GM19372 (cell line): ENCODE measurements around the gene ESRP2.

Source experiments
- ATAC-seq: cut with Tn5 transposase; IDR thresholded peaks from one replicate; pipeline ENCODE4 v1.9.1; 2021; ENCODE audit warnings: mild to moderate bottlenecking, low read depth, moderate library complexity; ENCODE audit not compliant: unreplicated experiment

ESRP2 gene

GRCh38 chr16:68227183-68227793 is 8.6 kb downstream of the ESRP2 start:
- no peak for ATAC-seq

DNA sequence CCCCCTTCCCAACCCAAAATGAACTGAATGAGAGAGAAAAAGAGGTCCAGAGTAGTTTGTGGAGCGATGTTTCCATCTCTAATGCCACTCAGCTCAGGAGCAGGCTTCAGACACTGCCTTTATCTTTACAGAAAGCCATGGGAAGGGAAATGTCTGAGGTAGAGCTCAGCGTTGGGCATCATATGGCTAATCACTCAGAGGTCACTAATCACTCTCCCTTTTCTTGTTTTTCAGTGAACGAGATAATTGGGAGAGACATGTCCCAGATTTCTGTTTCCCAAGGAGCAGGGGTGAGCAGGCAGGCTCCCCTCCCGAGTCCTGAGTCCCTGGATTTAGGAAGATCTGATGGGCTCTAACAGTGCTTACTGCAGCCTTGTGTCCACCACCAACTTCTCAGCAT is 9.8 kb downstream of the ESRP2 start:
- ATAC-seq, result no peak

GRCh38 chr16:68223072-68223471 is 12.9 kb downstream of the ESRP2 start:
- no peak for ATAC-seq

- ATAC-seq, result no peak
These were observed 16.1 kb downstream of the ESRP2 start for GRCh38 chr16:68219725-68220351.

- no peak for ATAC-seq
These were observed 18.4 kb downstream of the ESRP2 start for GRCh38 chr16:68217506-68217905.

GRCh38 chr16:68216240-68216639 is 19.7 kb downstream of the ESRP2 start:
- no peak for ATAC-seq

DNA sequence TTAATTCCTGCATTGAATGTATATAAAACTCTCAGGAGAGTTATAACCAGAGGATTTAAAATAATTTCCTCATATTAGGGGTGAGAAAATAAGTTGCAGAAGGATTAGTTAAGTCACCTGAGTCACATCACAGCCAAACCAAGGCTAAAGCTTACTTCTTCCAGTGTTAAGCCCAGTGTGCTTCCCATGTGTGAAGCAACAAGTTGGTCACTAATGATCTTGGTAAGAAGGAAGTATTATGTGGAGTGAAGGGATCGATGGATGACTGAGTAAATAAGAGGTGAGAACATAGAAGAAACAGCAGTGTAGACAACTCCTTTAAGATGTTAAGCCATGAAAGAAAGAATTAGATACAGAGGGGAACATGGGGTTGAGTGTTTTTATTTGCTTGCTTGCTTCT is 20.6 kb downstream of the ESRP2 start:
- no peak for ATAC-seq

GRCh38 chr16:68214726-68215125 is 21.2 kb downstream of the ESRP2 start:
- no peak for ATAC-seq

DNA sequence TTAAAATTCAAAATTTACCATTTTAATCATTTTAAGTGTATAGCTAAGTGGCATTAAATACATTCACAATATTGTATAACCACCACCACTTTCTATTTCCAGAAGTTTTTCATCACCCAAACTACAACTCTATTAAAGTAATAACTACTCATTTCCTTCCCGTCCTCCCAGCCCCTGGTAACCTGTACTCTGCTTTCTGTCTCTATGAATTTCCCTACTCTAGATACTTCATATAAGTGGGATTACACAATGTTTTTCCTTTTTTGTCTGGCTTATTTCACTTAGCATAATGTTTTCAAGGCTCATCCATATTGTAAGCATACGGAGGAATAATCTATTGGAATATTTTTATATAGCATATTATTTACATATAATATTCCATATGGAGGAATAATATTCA is 29.7 kb downstream of the ESRP2 start:
- no peak for ATAC-seq

GRCh38 chr16:68202091-68202519 is 33.8 kb downstream of the ESRP2 start:
- no peak for ATAC-seq

DNA sequence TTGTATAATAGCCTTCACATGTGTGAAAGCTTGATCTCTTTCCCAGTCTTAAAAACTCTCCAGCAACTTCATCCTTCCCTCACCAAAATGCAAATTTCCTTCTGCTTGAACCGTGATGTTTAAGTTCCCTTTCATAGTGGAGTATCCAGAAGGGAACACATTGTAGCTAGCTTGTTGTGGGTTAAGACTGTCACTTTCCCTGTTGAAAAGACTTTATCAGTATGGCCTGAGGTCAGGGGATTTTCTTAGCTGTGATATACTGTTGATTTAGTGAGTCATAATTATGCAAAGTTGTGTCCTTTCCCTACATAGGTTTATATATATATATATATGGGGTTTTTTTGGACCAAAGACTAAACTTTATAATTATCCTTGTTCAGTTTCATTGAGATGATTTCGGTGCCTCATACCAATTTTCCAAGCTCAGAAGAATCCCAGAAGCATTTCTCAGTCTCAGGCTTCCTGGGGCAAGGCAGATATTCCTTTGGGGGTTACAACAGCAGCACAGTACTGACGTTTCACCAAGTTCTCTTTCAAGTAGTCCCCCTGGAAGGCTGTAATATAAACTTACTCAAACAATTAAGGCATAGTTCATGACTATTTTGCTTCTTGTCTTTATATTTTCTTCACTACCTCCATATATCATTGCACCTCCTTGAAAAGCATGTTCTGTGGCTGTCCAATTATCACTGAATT is 35.7 kb downstream of the ESRP2 start:
- ATAC-seq, result no peak

DNA sequence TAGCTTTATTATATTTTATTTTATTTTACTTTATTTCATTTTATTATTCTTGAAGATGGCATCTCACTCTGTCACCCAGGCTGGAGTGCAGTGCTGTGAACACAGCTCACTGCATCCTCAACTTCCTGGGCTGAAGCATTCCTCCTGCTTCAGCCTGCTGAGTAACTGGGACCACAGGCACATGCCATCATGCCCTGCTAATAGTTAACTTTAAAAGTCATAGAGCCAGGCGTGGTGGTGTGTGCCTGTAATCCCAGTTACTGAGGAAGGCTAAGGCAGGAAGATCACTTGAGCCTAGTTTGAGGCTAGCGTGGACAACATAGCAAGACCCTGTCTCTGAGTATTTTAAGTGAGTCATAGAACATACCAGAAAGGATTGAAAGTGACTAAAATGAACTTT is 38.7 kb downstream of the ESRP2 start:
- ATAC-seq, result no peak

GRCh38 chr16:68194251-68194650 is 41.7 kb downstream of the ESRP2 start:
- ATAC-seq, result no peak

DNA sequence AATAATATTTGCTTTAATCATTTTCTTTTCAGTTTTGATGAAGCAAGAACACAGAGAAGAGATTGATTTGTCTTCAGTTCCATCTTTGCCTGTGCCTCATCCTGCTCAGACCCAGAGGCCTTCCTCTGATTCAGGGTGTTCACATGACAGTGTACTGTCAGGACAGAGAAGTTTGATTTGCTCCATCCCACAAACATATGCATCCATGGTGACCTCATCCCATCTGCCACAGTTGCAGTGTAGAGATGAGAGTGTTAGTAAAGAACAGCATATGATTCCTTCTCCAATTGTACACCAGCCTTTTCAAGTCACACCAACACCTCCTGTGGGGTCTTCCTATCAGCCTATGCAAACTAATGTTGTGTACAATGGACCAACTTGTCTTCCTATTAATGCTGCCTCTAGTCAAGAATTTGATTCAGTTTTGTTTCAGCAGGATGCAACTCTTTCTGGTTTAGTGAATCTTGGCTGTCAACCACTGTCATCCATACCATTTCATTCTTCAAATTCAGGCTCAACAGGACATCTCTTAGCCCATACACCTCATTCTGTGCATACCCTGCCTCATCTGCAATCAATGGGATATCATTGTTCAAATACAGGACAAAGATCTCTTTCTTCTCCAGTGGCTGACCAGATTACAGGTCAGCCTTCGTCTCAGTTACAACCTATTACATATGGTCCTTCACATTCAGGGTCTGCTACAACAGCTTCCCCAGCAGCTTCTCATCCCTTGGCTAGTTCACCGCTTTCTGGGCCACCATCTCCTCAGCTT is 45.0 kb downstream of the ESRP2 start:
- no peak for ATAC-seq

DNA sequence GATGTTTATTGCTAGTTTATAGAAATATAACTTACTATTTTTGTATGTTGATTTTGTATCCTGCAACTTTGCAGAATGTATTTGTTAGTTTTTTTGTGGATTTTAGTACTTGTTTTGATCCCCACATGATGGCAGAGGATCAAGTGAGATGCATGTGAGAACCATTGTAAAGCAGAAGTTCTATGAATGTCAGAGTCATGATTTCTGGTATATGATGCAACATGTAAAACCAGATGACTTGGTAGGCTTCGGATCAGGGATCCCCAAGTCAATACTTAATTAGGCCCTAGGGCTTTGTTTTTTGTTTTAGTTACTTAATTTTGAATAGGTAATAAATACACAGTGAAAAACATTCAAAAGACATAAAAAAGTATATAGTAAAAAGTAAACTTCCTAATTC is 45.8 kb downstream of the ESRP2 start:
- no peak for ATAC-seq

GRCh38 chr16:68188170-68188569 is 47.8 kb downstream of the ESRP2 start:
- ATAC-seq, result no peak

DNA sequence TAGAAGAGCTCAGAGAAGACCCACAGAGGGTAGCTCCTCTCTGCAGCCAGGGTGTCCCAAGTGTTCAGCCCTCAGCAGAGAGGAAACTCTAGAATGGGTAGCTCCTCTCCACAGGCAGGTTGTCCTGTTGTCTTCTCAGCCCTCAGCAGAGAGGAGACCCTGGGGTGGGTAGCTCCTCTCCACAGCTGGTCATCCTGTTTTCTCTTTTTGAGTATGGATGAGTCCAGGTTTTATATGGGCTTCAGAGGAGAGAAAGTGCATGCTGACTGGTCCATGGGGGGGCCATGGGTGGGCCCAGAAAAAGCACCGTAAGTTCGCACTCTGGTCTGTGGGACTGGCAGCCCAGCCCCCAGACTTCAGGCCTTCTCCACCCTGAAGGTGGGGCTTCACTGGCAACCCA is 48.4 kb downstream of the ESRP2 start:
- no peak for ATAC-seq

- ATAC-seq, result no peak
These were observed 49.0 kb downstream of the ESRP2 start for GRCh38 chr16:68186877-68187276.

DNA sequence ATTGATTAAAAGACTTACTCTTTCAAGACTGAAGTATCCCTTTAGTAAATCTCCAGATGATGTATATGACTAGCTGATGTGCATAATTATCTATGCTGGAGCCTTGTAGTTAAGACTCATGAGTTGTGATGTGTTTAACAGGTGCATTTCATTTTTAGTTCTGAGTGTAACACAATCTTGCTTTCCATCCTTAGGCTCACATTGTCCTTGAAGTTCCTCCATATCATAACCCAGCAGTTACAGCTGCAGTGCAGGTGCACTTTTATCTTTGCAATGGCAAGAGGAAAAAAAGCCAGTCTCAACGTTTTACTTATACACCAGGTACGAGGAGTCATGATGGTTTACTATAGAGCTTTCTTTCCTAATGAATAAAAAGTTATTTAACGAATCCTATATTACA is 52.9 kb downstream of the ESRP2 start:
- no peak for ATAC-seq

DNA sequence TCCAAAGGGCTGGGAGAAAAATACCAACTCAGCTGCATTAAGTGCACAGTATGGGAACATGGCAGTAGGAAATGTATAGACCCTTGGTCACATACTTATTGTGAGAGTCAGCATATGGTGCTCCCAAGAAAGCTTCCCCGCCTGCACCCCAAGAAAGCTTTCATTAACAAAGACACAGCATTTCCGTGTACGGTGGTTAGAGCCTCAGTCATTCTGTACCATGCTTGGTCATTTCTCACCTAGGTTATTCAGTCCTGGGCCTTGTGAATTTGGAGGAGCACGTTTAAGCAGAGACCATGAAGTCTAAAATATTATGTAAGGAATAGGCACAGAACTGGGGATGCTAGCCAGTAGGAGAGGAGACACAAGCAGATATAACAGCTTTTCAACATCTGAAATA is 56.1 kb downstream of the ESRP2 start:
- ATAC-seq, result no peak

- ATAC-seq, result no peak
These were observed 56.6 kb downstream of the ESRP2 start for GRCh38 chr16:68179196-68179795.
